GF-D8 (cell line): ENCODE data around the gene CORO2A.
"Not testable (repeated sequence)": the region's sequence is repeated elsewhere in the genome, so short reads cannot be mapped to it uniquely, and the experiment has no call there.

Experiments used
- DNase-seq: peaks from one replicate; lab custom pipeline; 2025; lab: John Stamatoyannopoulos, UW

Gene CORO2A

GRCh38 chr9:98117097-98117496 is 75.3 kb downstream of the CORO2A start:
- not testable (repeated sequence) for DNase-seq

- DNase-seq, result no peak
These were observed 83.4 kb downstream of the CORO2A start for GRCh38 chr9:98109052-98109451.

GRCh38 chr9:98108531-98109031 is 83.9 kb downstream of the CORO2A start:
- DNase-seq, result no peak

- DNase-seq, result no peak
These were observed 84.5 kb downstream of the CORO2A start for GRCh38 chr9:98107926-98108325.

- DNase-seq, result no peak
These were observed 87.4 kb downstream of the CORO2A start for GRCh38 chr9:98105006-98105405.

GRCh38 chr9:98104445-98104881 is 88.0 kb downstream of the CORO2A start:
- peak; percentile 96 for DNase-seq

- peak; percentile 95 for DNase-seq
These were observed 90.6 kb downstream of the CORO2A start for GRCh38 chr9:98101868-98102273.

- no peak for DNase-seq
These were observed 91.0 kb downstream of the CORO2A start for GRCh38 chr9:98101416-98101815.

GRCh38 chr9:98100456-98100855 is 92.0 kb downstream of the CORO2A start:
- no peak for DNase-seq

GRCh38 chr9:98099898-98100297 is 92.5 kb downstream of the CORO2A start:
- DNase-seq, result no peak

GRCh38 chr9:98099346-98099745 is 93.1 kb downstream of the CORO2A start:
- no peak for DNase-seq

GRCh38 chr9:98097836-98098235 is 94.6 kb downstream of the CORO2A start:
- no peak for DNase-seq

GRCh38 chr9:98096091-98096490 is 96.3 kb downstream of the CORO2A start:
- no peak for DNase-seq

- DNase-seq, result no peak
These were observed 97.0 kb downstream of the CORO2A start for GRCh38 chr9:98095401-98095800.

- no peak for DNase-seq
These were observed 97.6 kb downstream of the CORO2A start for GRCh38 chr9:98094851-98095250.

GRCh38 chr9:98094316-98094715 is 98.1 kb downstream of the CORO2A start:
- DNase-seq, result no peak

- no peak for DNase-seq
These were observed 99.9 kb downstream of the CORO2A start for GRCh38 chr9:98092613-98092931.

- DNase-seq, result no peak
These were observed 100.5 kb downstream of the CORO2A start for GRCh38 chr9:98091735-98092612.

- not testable (repeated sequence) for DNase-seq
These were observed 101.8 kb downstream of the CORO2A start for GRCh38 chr9:98090674-98091073.

- DNase-seq, result no peak
These were observed 104.8 kb downstream of the CORO2A start for GRCh38 chr9:98087420-98088354.

GRCh38 chr9:98086461-98086860 is 106.0 kb downstream of the CORO2A start:
- DNase-seq, result no peak

- DNase-seq, result no peak
These were observed 106.5 kb downstream of the CORO2A start for GRCh38 chr9:98085944-98086343.

GRCh38 chr9:98085058-98085457 is 107.4 kb downstream of the CORO2A start:
- no peak for DNase-seq
